OCI-LY1 (cell line): ENCODE measurements around the gene CMIP.

Experiments used
- H2AFZ ChIP-seq: fragments of 200-600 bp; sonication (generic), shearing (Covaris generic); 2 replicates; pipeline ENCODE4 v1.6.0; 2014; ENCODE audit warnings: antibody characterized with exemption, mild to moderate bottlenecking, low read length
- H3F3A ChIP-seq: fragments of 200-600 bp; sonication (generic), shearing (Covaris generic); 2 replicates; pipeline ENCODE4 v1.6.0; 2014; ENCODE audit warnings: mild to moderate bottlenecking, antibody characterized with exemption, low read length, moderate library complexity; ENCODE audit not compliant: insufficient read depth
- H3K27ac ChIP-seq: fragments of 200-600 bp; sonication (generic); 2 replicates; pipeline ENCODE4 v1.5.1; 2014; ENCODE audit warnings: low read length, mixed run types, mild to moderate bottlenecking, low read depth; ENCODE audit not compliant: poor library complexity, severe bottlenecking
- H3K27me3 ChIP-seq: fragments of 200-600 bp; sonication (generic); 2 replicates; pipeline ENCODE4 v1.6.0; 2014; ENCODE audit warnings: antibody characterized with exemption, mild to moderate bottlenecking, low read length, moderate library complexity; ENCODE audit not compliant: insufficient read depth
- H3K36me3 ChIP-seq: fragments of 200-600 bp; sonication (generic); 2 replicates; pipeline ENCODE4 v1.6.1; 2014; ENCODE audit warnings: mild to moderate bottlenecking, antibody characterized with exemption, low read length, moderate library complexity, mixed read lengths; ENCODE audit not compliant: insufficient read depth
- H3K4me1 ChIP-seq: fragments of 200-600 bp; sonication (generic); 2 replicates; pipeline ENCODE4 v1.5.1; 2014; ENCODE audit warnings: mild to moderate bottlenecking, low read length, moderate library complexity; ENCODE audit not compliant: insufficient read depth, severe bottlenecking
- H3K4me2 ChIP-seq: fragments of 200-600 bp; sonication (generic), shearing (Covaris generic); 2 replicates; pipeline ENCODE4 v1.6.1; 2014; ENCODE audit warnings: low read length
- H3K4me3 ChIP-seq: fragments of 200-600 bp; sonication (generic); 2 replicates; pipeline ENCODE4 v1.5.1; 2014; ENCODE audit warnings: low read length, low read depth, mild to moderate bottlenecking, mixed read lengths; ENCODE audit not compliant: poor library complexity, severe bottlenecking
- H3K79me2 ChIP-seq: fragments of 200-600 bp; shearing (Covaris generic); 2 replicates; pipeline ENCODE4 v1.6.1; 2016; ENCODE audit warnings: mixed run types, low read length, mixed read lengths; ENCODE audit not compliant: insufficient read depth
- H3K9ac ChIP-seq: fragments of 200-600 bp; sonication (generic), shearing (Covaris generic); 2 replicates; pipeline ENCODE4 v1.6.1; 2014; ENCODE audit warnings: mild to moderate bottlenecking, low read length, mixed read lengths
- H3K9me2 ChIP-seq: fragments of 200-600 bp; sonication (generic), shearing (Covaris generic); 2 replicates; pipeline ENCODE4 v1.6.1; 2014; ENCODE audit warnings: low read depth, mild to moderate bottlenecking, low read length, mixed read lengths
- H3K9me3 ChIP-seq: fragments of 200-600 bp; shearing (Covaris generic); 2 replicates; pipeline ENCODE4 v1.6.1; 2014; ENCODE audit warnings: low read length, mixed read lengths
- H4K20me1 ChIP-seq: fragments of 200-600 bp; sonication (generic), shearing (Covaris generic); 2 replicates; pipeline ENCODE4 v1.6.0; 2016; ENCODE audit warnings: mild to moderate bottlenecking, low read length; ENCODE audit not compliant: insufficient read depth
- CTCF ChIP-seq: fragments of 200-600 bp; sonication (generic), shearing (Covaris generic); IDR thresholded peaks from 2 replicates; pipeline ENCODE4 v1.5.1; 2017; ENCODE audit warnings: mild to moderate bottlenecking, antibody characterized with exemption, low read length, moderate library complexity, mixed read lengths
- EZH2 ChIP-seq: fragments of 200-600 bp; sonication (generic), shearing (Covaris generic); IDR thresholded peaks from 2 replicates; pipeline ENCODE4 v1.8.0; 2017; ENCODE audit warnings: borderline replicate concordance, mixed run types, mild to moderate bottlenecking, antibody characterized with exemption, low read length, moderate library complexity, mixed read lengths

Gene CMIP

DNA sequence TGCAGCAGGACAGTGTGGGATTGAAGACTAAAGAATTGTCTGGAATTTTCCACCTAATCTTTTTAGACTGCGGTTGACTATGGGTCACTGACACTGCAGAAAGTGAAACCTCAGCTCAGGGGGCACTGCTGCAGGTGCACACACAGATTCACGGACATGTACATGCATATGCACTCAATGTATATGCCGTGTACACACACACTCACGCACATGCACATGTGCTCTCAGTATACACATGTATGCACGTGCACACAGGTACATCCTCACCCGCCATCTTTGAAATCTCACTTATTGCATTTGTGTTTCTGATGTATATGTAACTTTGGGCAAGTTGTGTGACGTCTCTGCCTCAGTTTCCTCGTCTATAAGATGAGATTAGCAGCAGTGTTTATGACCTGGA lies 27.3 kb downstream of the CMIP start:
- Histone ChIP-seq H3K9me2 (no peaks in the 10 kb centered on the region), H3K27ac (peak overlapping the region; percentile 36), H3K4me3 (no peak overlapping the region), H3K9ac (no peak overlapping the region), H4K20me1 (no peaks in the 10 kb centered on the region), H3K9me3 (no peaks in the 10 kb centered on the region), H3K4me2 (no peak overlapping the region; the same call in 1 of the 2 replicates), H3K36me3 (peaks cover 31% of the 10 kb centered on the region), H2AFZ (no peak overlapping the region), H3F3A (0 out of 2 replicates have a peak, but pooled peaks cover 4% of the 10 kb centered on the region), H3K4me1 (peaks cover 52% of the 10 kb centered on the region), H3K27me3 (no peaks in the 10 kb centered on the region), H3K79me2 (peaks cover 41% of the 10 kb centered on the region)
- TF ChIP-seq CTCF (no peak), EZH2 (no peak)

- H3K79me2 ChIP-seq, result peaks cover 36% of the 10 kb centered on the region
- H4K20me1 ChIP-seq, result no peaks in the 10 kb centered on the region
- H2AFZ ChIP-seq, result no peak overlapping the region
- TF ChIP-seq EZH2 (no peak), CTCF (no peak)
- H3K36me3 ChIP-seq, result peaks cover 31% of the 10 kb centered on the region
- no peak overlapping the region for H3K9ac ChIP-seq
- H3K4me1 ChIP-seq, result peaks cover 57% of the 10 kb centered on the region
- H3K27me3 ChIP-seq, result no peaks in the 10 kb centered on the region
- H3K4me2 ChIP-seq, result no peak overlapping the region
- H3F3A ChIP-seq, result 0 out of 2 replicates have a peak, but pooled peaks cover 4% of the 10 kb centered on the region
- no peak overlapping the region for H3K4me3 ChIP-seq
- H3K27ac ChIP-seq, result peak overlapping the region; percentile 36
- no peaks in the 10 kb centered on the region for H3K9me2 ChIP-seq
- no peaks in the 10 kb centered on the region for H3K9me3 ChIP-seq
Measured at GRCh38 chr16:81472391-81472790, 27.8 kb downstream of the CMIP start.

DNA sequence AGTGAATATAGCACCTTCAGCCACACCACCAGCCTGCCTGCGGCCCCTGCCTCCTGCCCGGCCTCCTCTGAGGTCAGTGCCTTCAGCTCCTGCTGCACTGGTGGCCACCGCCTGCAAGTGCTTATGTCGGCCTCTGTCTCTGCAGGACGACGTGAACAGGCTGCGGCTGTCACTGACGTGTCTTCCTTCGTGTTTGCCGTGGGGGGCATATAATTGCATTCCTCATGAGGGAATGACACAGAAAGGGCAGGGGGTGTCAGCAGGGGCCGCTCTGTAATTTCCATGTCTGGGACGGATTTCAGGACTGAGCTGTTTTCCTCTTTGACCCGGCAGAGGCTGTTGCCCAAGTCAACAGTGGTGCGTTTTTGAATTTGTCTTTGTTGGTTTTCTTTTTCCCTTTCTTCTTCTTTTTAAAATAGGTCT lies 28.5 kb downstream of the CMIP start:
- TF ChIP-seq EZH2, result no peak
- TF ChIP-seq CTCF, result no peak
- H3K27ac ChIP-seq, result no peak overlapping the region
- no peaks in the 10 kb centered on the region for H3K9me3 ChIP-seq
- H3K4me3 ChIP-seq, result no peak overlapping the region
- H3K4me2 ChIP-seq, result no peak overlapping the region
- no peaks in the 10 kb centered on the region for H4K20me1 ChIP-seq
- peaks cover 31% of the 10 kb centered on the region for H3K36me3 ChIP-seq
- peaks cover 32% of the 10 kb centered on the region for H3K79me2 ChIP-seq
- H3K9ac ChIP-seq, result no peak overlapping the region
- H3K9me2 ChIP-seq, result no peaks in the 10 kb centered on the region
- no peak overlapping the region for H2AFZ ChIP-seq
- peaks cover 60% of the 10 kb centered on the region for H3K4me1 ChIP-seq
- no peaks in the 10 kb centered on the region for H3K27me3 ChIP-seq
- H3F3A ChIP-seq, result 0 out of 2 replicates have a peak, but pooled peaks cover 4% of the 10 kb centered on the region
